Measurements from ENCODE around the gene KRTAP12-1. TPM values are rescaled to one million over a fixed set of nuclear protein-coding genes. Genes with fewer than 3 reads are reported as not detected.

KRTAP12-1 gene
- total RNA-seq, 1 experiment from 2014 or later: 0.63 TPM

DNA sequence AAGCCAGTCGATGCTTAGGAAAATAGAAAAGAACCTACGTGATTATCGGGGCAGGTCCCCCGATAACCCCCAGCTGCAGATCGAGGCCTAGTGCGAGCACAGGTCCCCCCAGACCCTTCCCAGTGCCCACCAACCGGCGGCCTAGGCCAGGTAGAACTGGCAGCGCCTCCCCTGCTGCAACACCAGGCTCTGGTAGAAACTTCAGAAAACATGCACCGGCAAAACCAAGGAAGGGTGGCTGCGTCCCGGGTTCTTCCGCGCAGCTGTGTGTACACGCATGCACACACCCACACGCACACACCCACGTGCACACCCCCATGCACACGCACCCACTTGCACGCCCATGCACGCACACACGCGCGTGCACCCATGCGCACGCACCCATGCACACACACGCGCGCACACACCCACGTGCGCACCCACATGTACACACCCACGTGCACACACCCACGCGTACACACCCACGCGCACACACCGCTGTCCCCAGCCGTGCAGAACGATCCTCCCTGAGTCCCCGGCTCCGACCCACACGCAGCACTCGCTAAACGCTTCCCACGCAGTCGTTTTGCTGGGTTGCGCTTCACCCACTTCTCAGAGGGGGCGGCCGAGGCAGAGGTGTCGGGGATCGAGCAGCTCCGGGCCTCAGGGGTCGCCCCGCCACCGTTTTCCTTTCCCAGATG is 24.2 kb upstream of the KRTAP12-1 start:
- peaks cover 81% of the 10 kb centered on the region for H3K4me1 Mint-ChIP-seq
- DNase-seq (ENCODE audit: low spot score): no peak
- H3K9me3 Mint-ChIP-seq: no peaks in the 10 kb centered on the region
- ChIA-PET POLR2A (no interaction called here), CTCF (interaction anchor here (1.0 to 1.1 kb wide), 3 partner anchors 9 to 87 kb away, joined by 3 to 6 read pairs (median 4); partner anchors contain the start of gene KRTAP10-12)
- peak overlapping the region; percentile 75 for H3K4me3 Mint-ChIP-seq
- peak overlapping the region; percentile 100 for H3K27ac Mint-ChIP-seq
- no peak for ATAC-seq
- H3K36me3 Mint-ChIP-seq: no peaks in the 10 kb centered on the region
- peaks cover 56% of the 10 kb centered on the region for H3K27me3 Mint-ChIP-seq (ENCODE audit: low read depth)
- TF ChIP-seq, protein P1, sequence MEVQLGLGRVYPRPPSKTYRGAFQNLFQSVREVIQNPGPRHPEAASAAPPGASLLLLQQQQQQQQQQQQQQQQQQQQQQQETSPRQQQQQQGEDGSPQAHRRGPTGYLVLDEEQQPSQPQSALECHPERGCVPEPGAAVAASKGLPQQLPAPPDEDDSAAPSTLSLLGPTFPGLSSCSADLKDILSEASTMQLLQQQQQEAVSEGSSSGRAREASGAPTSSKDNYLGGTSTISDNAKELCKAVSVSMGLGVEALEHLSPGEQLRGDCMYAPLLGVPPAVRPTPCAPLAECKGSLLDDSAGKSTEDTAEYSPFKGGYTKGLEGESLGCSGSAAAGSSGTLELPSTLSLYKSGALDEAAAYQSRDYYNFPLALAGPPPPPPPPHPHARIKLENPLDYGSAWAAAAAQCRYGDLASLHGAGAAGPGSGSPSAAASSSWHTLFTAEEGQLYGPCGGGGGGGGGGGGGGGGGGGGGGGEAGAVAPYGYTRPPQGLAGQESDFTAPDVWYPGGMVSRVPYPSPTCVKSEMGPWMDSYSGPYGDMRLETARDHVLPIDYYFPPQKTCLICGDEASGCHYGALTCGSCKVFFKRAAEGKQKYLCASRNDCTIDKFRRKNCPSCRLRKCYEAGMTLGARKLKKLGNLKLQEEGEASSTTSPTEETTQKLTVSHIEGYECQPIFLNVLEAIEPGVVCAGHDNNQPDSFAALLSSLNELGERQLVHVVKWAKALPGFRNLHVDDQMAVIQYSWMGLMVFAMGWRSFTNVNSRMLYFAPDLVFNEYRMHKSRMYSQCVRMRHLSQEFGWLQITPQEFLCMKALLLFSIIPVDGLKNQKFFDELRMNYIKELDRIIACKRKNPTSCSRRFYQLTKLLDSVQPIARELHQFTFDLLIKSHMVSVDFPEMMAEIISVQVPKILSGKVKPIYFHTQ (CRISPR knock-in tag; IDR thresholded peaks at IDR 0.05): no peak
- TF ChIP-seq, protein P2, sequence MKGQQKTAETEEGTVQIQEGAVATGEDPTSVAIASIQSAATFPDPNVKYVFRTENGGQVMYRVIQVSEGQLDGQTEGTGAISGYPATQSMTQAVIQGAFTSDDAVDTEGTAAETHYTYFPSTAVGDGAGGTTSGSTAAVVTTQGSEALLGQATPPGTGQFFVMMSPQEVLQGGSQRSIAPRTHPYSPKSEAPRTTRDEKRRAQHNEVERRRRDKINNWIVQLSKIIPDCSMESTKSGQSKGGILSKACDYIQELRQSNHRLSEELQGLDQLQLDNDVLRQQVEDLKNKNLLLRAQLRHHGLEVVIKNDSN (CRISPR knock-in tag; IDR thresholded peaks at IDR 0.05): 0 out of 2 replicates have a peak, but pooled peaks have one; percentile 15
- TF ChIP-seq TCF7 (CRISPR knock-in tag; IDR thresholded peaks at IDR 0.05; ENCODE audit: low read depth) (0 out of 2 replicates have a peak, but pooled peaks have one; percentile 67), NR1H2 (CRISPR knock-in tag; IDR thresholded peaks at IDR 0.05) (no peak), TP53 (CRISPR knock-in tag; IDR thresholded peaks at IDR 0.05) (no peak), ETV6 (CRISPR knock-in tag; IDR thresholded peaks at IDR 0.05) (no peak), ZNF263 (CRISPR knock-in tag; IDR thresholded peaks at IDR 0.05; ENCODE audit: low read depth) (no peak), NFE2L1 (CRISPR knock-in tag; IDR thresholded peaks at IDR 0.05) (peak; percentile 70; the same call in 1 of the 2 replicates), ZNF219 (CRISPR knock-in tag; IDR thresholded peaks at IDR 0.05; ENCODE audit: borderline replicate concordance) (peak; percentile 72; the same call in 1 of the 2 replicates), RORB (CRISPR knock-in tag; IDR thresholded peaks at IDR 0.05) (no peak), JUN (CRISPR knock-in tag; IDR thresholded peaks at IDR 0.05) (peak; percentile 17; the same call in 1 of the 2 replicates), IRF2 (CRISPR knock-in tag; IDR thresholded peaks at IDR 0.05; ENCODE audit: borderline replicate concordance, low read depth) (no peak)
- TF ChIP-seq, protein P3, sequence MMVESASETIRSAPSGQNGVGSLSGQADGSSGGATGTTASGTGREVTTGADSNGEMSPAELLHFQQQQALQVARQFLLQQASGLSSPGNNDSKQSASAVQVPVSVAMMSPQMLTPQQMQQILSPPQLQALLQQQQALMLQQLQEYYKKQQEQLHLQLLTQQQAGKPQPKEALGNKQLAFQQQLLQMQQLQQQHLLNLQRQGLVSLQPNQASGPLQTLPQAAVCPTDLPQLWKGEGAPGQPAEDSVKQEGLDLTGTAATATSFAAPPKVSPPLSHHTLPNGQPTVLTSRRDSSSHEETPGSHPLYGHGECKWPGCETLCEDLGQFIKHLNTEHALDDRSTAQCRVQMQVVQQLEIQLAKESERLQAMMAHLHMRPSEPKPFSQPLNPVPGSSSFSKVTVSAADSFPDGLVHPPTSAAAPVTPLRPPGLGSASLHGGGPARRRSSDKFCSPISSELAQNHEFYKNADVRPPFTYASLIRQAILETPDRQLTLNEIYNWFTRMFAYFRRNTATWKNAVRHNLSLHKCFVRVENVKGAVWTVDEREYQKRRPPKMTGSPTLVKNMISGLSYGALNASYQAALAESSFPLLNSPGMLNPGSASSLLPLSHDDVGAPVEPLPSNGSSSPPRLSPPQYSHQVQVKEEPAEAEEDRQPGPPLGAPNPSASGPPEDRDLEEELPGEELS (CRISPR knock-in tag; IDR thresholded peaks at IDR 0.05): peak; percentile 38
- TF ChIP-seq, protein P4, sequence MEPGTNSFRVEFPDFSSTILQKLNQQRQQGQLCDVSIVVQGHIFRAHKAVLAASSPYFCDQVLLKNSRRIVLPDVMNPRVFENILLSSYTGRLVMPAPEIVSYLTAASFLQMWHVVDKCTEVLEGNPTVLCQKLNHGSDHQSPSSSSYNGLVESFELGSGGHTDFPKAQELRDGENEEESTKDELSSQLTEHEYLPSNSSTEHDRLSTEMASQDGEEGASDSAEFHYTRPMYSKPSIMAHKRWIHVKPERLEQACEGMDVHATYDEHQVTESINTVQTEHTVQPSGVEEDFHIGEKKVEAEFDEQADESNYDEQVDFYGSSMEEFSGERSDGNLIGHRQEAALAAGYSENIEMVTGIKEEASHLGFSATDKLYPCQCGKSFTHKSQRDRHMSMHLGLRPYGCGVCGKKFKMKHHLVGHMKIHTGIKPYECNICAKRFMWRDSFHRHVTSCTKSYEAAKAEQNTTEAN (CRISPR knock-in tag; IDR thresholded peaks at IDR 0.05): peak; percentile 99
- TF ChIP-seq, protein P5, sequence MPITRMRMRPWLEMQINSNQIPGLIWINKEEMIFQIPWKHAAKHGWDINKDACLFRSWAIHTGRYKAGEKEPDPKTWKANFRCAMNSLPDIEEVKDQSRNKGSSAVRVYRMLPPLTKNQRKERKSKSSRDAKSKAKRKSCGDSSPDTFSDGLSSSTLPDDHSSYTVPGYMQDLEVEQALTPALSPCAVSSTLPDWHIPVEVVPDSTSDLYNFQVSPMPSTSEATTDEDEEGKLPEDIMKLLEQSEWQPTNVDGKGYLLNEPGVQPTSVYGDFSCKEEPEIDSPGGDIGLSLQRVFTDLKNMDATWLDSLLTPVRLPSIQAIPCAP (CRISPR knock-in tag; IDR thresholded peaks at IDR 0.05): 0 out of 2 replicates have a peak, but pooled peaks have one; percentile 19
- TF ChIP-seq, protein P6, sequence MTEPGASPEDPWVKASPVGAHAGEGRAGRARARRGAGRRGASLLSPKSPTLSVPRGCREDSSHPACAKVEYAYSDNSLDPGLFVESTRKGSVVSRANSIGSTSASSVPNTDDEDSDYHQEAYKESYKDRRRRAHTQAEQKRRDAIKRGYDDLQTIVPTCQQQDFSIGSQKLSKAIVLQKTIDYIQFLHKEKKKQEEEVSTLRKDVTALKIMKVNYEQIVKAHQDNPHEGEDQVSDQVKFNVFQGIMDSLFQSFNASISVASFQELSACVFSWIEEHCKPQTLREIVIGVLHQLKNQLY (CRISPR knock-in tag; IDR thresholded peaks at IDR 0.05): no peak
- TF ChIP-seq, protein P7, sequence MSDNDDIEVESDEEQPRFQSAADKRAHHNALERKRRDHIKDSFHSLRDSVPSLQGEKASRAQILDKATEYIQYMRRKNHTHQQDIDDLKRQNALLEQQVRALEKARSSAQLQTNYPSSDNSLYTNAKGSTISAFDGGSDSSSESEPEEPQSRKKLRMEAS (CRISPR knock-in tag; IDR thresholded peaks at IDR 0.05): peak; percentile 25; the same call in 1 of the 2 replicates
- TF ChIP-seq, protein P8, sequence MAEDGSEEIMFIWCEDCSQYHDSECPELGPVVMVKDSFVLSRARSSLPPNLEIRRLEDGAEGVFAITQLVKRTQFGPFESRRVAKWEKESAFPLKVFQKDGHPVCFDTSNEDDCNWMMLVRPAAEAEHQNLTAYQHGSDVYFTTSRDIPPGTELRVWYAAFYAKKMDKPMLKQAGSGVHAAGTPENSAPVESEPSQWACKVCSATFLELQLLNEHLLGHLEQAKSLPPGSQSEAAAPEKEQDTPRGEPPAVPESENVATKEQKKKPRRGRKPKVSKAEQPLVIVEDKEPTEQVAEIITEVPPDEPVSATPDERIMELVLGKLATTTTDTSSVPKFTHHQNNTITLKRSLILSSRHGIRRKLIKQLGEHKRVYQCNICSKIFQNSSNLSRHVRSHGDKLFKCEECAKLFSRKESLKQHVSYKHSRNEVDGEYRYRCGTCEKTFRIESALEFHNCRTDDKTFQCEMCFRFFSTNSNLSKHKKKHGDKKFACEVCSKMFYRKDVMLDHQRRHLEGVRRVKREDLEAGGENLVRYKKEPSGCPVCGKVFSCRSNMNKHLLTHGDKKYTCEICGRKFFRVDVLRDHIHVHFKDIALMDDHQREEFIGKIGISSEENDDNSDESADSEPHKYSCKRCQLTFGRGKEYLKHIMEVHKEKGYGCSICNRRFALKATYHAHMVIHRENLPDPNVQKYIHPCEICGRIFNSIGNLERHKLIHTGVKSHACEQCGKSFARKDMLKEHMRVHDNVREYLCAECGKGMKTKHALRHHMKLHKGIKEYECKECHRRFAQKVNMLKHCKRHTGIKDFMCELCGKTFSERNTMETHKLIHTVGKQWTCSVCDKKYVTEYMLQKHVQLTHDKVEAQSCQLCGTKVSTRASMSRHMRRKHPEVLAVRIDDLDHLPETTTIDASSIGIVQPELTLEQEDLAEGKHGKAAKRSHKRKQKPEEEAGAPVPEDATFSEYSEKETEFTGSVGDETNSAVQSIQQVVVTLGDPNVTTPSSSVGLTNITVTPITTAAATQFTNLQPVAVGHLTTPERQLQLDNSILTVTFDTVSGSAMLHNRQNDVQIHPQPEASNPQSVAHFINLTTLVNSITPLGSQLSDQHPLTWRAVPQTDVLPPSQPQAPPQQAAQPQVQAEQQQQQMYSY (CRISPR knock-in tag; IDR thresholded peaks at IDR 0.05): 0 out of 2 replicates have a peak, but pooled peaks have one; percentile 19
- TF ChIP-seq, protein P9, sequence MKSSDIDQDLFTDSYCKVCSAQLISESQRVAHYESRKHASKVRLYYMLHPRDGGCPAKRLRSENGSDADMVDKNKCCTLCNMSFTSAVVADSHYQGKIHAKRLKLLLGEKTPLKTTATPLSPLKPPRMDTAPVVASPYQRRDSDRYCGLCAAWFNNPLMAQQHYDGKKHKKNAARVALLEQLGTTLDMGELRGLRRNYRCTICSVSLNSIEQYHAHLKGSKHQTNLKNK (CRISPR knock-in tag; IDR thresholded peaks at IDR 0.05): 0 out of 2 replicates have a peak, but pooled peaks have one; percentile 54
